Cardiac fibroblast (primary cell): ENCODE results near the gene OPN1MW.
"Not testable (repeated sequence)": the region's sequence is repeated elsewhere in the genome, so short reads cannot be mapped to it uniquely, and the experiment has no call there.

ENCODE experiments used
- DNase-seq, 2 donors: peaks; one replicate each; pipeline versions ENCODE4 v3.0.0 to v3.0.0-alpha.2; 2010; ENCODE audit warnings: low read depth in 2 of 2
- H3K4me3 ChIP-seq, 2 donors: replicated peaks in 1 of 2; 1 replicate in 1 of 2; 2 replicates in 1 of 2; pipeline ENCODE4 v1.5.1; 2011; ENCODE audit warnings: low read depth in 2 of 2, low read length in 2 of 2, mild to moderate bottlenecking in 2 of 2, moderate library complexity in 1 of 2
- CTCF ChIP-seq: IDR thresholded peaks from one replicate; pipeline ENCODE4 v1.5.1; 2011; ENCODE audit warnings: low read depth, mild to moderate bottlenecking, low read length, inconsistent platforms

OPN1MW gene

DNA sequence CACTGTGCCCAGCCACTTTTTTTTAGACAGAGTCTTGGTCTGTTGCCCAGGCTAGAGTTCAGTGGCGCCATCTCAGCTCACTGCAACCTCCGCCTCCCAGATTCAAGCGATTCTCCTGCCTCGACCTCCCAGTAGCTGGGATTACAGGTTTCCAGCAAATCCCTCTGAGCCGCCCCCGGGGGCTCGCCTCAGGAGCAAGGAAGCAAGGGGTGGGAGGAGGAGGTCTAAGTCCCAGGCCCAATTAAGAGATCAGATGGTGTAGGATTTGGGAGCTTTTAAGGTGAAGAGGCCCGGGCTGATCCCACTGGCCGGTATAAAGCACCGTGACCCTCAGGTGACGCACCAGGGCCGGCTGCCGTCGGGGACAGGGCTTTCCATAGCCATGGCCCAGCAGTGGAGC is at the start of gene OPN1MW:
Gene OPN1MW (plus strand): TSS at position 301 of the 400 bp plus-strand sequence. CDS start 82 bp downstream, at position 383.
- DNase-seq, H3K4me3 ChIP-seq: not testable (repeated sequence)

DNA sequence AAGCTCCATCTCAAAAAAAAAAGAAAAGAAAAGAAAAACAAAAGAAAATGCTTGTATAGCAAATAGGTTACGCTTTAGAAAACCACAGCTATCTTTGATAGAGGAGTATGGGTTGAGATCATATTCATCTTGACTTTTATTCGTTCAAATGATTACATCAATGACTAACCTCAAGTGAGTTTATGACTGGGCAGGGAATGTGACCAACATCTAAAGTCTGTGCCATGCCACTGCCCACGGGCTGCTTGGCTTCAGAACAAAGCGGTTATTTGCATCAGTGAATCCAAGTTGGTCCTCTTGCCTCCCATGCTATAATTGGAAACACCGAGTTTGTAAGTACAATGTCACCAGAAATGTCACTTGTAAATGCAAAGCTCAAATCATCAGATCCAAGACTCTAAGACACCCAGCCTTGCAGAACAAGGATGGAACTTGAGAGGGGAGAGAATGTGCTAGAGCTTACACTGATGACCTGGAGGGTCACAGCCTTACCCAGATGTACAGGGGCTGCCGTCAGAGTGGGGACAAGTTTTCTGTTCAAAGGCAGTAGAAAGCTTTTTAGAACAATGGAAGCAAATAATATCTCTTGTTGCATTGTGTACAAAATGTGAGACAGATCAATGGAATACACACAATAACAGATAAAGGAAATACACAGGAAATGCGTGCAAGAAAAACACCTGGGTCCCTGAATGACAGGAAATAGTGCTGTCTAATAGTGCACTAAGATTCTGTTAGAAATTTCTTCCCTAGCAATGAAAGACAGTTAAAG is 46.8 kb upstream of the OPN1MW start:
- TF ChIP-seq CTCF, result no peak
- H3K4me3 ChIP-seq, result no peak overlapping the region
- DNase-seq, result no peak

DNA sequence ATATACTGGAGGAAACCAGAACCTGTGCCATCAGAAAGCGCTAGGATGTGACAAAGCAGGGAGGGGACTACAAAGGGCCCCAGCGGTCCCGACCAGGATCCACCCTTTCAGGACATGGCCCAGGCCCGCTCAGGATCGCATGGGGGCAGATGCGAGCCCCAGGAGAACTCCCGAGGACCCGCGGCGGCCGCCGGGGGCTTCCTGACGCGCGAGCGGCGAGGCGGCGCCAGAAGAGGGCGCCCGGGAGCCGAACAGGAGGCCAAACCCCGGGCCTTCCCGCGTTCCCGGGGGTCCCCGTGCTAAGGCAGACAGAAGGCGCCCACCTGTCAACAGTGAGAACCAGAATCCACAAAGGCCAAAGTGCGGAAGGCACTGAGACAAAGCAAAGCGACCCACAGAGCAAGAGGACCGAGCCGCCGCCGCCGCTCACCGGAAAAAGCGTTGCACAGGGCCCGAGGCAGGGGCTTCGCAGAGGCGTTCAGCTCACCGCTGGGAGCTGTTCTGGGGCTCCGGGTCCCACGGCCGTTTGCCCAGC is 45.7 kb upstream of the OPN1MW start:
- H3K4me3 ChIP-seq, result peak overlapping the region in 1 of 2 donors; percentile 30
- TF ChIP-seq CTCF, result peak; percentile 40
- peak; percentile 29 to 60 for DNase-seq

DNA sequence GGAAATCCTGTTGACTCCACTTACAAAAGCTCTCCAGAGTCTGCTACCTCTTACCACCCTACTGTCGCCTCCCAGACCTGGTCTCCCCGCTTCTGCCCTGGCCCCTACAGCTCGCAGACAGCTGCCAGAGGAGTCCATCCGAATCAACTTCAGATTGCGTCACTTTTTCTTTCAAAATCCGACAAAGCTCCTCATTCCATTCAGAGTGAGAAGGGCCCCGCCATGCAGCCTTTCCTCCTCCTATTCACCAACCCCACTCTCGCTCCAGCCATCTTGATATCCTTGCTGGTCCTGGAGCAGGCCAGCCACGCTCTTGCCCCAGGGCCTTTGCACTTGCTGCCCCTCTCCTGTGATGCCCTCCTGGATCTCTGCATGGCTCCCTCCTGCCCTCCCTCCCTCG is 43.5 kb upstream of the OPN1MW start:
- no peak for DNase-seq
- no peak overlapping the region for H3K4me3 ChIP-seq
- TF ChIP-seq CTCF, result no peak

GRCh38 chrX:154140206-154140605 is 42.2 kb upstream of the OPN1MW start:
- no peak for TF ChIP-seq CTCF
- no peak overlapping the region for H3K4me3 ChIP-seq
- DNase-seq, result no peak

- TF ChIP-seq CTCF, result no peak
- DNase-seq, result no peak
- H3K4me3 ChIP-seq, result no peak overlapping the region
These were observed 41.7 kb upstream of the OPN1MW start for GRCh38 chrX:154140742-154141141.

DNA sequence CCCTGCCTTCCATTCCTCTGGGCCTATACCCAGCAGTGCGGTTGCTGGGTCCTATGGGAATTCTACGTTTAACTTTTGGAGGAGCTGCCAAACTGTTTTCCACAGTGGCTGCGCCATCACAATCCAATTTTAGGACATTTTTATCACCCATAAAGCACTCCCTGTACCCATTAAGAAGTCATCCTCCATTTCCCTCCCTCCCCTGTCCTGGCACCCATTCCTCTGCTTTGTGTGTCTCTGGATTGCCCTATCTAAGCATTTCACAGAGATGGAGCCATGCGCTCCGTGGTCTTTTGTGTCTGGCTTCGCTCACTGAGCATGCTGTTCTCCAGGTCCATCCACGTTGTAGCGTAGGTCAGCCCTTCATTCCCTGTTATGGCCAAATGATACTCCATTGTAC is 40.0 kb upstream of the OPN1MW start:
- no peak for TF ChIP-seq CTCF
- H3K4me3 ChIP-seq, result no peak overlapping the region
- no peak for DNase-seq
